GM12864 (cell line): Measurements from ENCODE around the gene SMC3.
A peak's percentile ranks its signal among the peaks of the same experiment; 100 is the strongest.

Experiments used
- DNase-seq: peaks from one replicate; pipeline ENCODE4 v3.0.0-alpha.2; 2011; ENCODE audit warnings: low read depth
- H3K4me3 ChIP-seq: 2 replicates; pipeline ENCODE4 v1.5.1; 2011; ENCODE audit warnings: mild to moderate bottlenecking, low read depth, low read length, control low read depth
- TF ChIP-seq, protein P1 (sequence below): IDR thresholded peaks from 2 replicates; pipeline ENCODE4 v1.5.1; 2011; ENCODE audit warnings: low read depth, mild to moderate bottlenecking, moderate library complexity, low read length, control low read depth, inconsistent platforms; ENCODE audit errors: missing control alignments

SMC3 gene

DNA sequence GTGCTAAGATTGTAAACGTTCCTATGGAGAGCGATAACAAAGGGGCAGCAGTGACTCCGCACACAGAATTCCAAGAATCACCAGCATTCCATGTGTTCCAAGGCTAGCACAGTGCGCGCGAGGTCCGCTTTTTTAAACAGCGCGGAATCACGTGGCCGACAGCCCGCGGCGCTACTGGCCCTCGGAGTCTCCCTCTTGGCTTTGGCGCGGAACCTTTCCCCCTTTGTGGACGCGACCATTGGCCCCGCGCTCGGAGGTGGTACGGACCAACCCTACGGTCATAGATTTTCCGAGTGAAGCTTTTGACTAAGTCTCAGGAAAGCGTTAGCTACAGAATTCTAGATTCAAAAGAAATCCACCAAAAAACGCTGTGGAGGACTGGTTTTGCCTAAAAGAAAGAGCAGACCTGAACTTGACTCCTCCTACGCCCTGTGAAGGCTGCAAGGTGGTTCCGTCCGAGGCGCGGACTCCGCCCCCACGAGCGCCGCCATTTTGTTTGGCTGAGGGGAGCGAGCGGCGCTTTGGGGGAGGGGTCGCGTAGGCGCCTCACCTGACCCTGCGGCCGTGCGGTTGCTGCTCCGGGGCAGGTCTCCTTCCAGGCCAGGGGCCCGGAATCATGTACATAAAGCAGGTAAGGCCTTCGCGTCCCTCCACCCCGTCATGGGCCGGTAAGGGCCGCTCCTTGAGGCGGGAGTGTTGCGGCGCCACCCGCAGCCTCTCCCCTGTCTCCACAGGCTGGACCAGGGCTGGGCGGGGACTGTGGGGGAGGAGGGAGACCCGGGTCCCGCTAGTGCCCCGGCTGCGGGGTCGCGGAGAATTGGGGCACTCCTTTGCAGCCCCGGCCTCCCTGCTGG, at the start of gene SMC3:
Gene SMC3 (plus strand): TSS at position 495 of the 854 bp plus-strand sequence. CDS start 122 bp downstream, at position 617.
- H3K4me3 ChIP-seq, result peak within 1 kb of the TSS; percentile 96
- DNase-seq, result peak; percentile 79
- TF ChIP-seq, protein P1, sequence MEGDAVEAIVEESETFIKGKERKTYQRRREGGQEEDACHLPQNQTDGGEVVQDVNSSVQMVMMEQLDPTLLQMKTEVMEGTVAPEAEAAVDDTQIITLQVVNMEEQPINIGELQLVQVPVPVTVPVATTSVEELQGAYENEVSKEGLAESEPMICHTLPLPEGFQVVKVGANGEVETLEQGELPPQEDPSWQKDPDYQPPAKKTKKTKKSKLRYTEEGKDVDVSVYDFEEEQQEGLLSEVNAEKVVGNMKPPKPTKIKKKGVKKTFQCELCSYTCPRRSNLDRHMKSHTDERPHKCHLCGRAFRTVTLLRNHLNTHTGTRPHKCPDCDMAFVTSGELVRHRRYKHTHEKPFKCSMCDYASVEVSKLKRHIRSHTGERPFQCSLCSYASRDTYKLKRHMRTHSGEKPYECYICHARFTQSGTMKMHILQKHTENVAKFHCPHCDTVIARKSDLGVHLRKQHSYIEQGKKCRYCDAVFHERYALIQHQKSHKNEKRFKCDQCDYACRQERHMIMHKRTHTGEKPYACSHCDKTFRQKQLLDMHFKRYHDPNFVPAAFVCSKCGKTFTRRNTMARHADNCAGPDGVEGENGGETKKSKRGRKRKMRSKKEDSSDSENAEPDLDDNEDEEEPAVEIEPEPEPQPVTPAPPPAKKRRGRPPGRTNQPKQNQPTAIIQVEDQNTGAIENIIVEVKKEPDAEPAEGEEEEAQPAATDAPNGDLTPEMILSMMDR, result no peak

DNA sequence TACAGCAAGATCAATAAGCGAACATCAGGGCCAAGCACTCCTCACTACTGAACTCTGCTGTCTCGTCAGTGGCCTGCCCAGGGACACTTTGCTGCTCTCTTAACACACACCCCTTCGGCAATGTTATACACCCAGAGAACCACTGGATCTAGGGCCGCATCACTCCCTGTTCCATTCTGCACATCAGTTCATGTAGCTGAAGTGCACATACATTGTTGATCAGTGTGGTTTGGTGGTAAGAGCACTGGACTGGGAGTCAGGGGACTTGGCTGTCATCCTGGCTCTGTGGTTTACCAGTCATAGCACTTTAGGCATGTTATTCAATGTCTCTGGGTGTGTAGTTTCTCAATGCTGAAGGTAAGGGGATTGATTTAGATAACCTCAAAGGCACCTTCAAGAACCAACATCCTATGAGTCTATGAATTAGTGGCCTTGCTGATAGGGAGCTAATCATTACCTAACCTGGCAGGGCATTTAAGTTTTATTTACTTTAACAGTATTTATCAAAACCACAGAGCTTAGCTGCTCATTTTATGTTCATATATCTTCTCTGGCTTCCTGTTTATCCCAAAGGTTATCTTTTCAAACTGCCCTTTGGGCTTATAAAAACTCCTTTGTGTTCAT, 45.0 kb upstream of the SMC3 start:
- TF ChIP-seq, protein P1, result no peak
- H3K4me3 ChIP-seq, result no peak overlapping the region
- DNase-seq, result no peak

DNA sequence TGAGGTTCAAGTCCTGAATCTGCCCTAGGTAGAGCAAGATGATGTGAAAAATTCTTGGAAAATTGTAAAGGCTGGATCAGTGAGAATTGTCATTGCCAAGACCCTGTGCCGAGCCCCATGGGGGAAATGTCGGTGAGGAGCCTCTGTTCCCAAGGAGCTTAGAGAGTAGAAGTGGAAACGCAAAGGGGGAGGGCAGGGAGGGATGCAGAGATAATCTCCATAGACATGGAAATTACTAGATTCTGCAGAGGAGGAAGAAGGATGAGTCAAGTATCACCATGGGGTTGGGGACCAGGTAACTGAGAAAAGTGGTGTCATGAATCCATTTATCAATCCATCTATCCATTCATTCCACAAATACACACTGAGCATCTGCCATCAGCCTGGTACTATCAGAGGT, 43.8 kb upstream of the SMC3 start:
- no peak for DNase-seq

DNA sequence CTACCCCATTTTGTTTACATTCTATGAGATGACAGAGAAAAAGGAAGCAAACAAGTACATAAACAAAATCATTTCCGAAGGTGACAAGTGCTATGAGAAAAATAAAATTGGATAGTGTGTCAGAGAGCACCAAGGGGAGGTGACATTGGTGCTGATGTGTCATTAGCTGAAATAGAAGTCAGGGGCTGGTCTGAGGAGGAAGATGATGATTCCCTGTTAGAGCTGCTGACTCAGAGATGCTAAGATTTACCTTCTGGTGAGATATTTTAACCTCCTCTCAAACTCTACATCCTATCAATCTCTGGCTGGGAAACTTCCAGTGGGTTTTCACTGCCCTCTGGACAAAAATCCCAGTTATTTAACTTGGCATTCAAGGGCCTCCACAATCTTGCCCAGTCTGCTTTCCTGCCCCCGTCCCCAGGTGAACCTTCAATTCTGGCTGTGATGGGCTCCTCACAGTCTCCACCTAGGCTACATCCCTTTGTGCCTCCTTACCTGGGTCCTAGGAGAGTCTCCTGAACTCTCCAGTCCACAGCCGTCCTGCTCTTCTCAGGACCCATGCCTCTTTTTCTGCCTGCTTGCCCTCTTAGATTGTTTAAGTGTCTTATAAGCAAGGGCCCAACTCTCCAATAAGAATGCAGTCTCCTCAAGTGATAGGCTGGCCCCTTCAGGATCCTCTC, 43.2 kb upstream of the SMC3 start:
- no peak for DNase-seq
- no peak overlapping the region for H3K4me3 ChIP-seq
- TF ChIP-seq, protein P1, result no peak

More for the DNA sequence above, 43.8 kb upstream of the SMC3 start:
- H3K4me3 ChIP-seq, result no peak overlapping the region
- TF ChIP-seq, protein P1, result no peak

GRCh38 chr10:110524859-110525232, 42.6 kb upstream of the SMC3 start:
- TF ChIP-seq, protein P1, result no peak
- DNase-seq, result no peak

DNA sequence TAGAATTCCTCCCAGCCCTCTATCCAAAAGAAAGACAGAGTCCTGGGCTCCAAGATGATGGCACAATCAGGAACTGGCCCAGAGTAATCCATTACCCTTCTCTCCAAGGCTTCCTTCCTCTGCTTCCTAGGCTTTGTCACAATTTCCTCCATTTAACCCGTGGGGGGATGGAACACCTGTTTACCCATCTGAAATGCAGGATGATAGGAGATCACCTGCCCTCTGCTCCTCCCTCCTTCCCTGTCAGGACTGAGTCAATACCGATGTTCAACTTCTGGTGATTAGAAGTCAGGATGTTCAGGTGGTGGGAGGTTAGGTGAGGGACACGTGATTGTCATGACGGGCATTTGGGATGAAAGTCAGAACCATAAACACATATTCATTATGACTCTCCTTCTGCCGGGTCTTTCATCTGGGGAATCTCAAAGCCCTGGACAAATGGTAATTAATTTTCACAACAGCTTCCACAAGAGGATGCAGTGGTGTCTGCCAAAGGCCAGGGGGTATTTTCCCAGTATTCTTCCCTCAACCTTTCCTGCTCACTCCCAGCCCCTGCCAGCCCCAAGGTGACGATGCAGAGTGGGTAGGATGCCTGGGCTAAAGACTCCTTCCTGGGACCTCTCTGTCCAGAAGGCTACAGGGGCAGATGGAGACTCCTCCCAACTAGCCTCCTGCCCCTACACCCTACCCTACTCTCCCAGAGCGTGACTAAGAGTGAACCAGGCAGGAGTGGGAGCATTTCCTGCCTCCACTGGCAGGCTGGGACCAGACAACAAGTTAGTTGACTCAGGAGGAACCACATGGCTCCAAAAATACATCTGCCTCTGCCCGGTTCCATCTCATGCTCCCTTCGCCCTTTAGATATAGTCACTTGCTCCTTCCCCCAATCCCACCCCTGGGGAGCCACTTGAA, 41.9 kb upstream of the SMC3 start:
- TF ChIP-seq, protein P1, result no peak
- H3K4me3 ChIP-seq, result no peak overlapping the region
- no peak for DNase-seq

More at GRCh38 chr10:110524859-110525232, 42.6 kb upstream of the SMC3 start:
- no peak overlapping the region for H3K4me3 ChIP-seq
